NT2/D1 (cell line): ENCODE results near the gene USP54.

Experiments used
- DNase-seq: peaks from one replicate; pipeline ENCODE4 v3.0.0-alpha.2; 2011; ENCODE audit warnings: low read depth, low spot score
- H3K27me3 ChIP-seq: 2 replicates; pipeline ENCODE4 v1.6.0; 2011; ENCODE audit warnings: mild to moderate bottlenecking; ENCODE audit not compliant: insufficient read length, insufficient read depth
- H3K36me3 ChIP-seq: 2 replicates; pipeline ENCODE4 v1.6.1; 2011; ENCODE audit warnings: mild to moderate bottlenecking, low read length, mixed read lengths; ENCODE audit not compliant: insufficient read depth, insufficient read length
- H3K4me1 ChIP-seq: 2 replicates; pipeline ENCODE4 v1.5.1; 2011; ENCODE audit not compliant: insufficient read depth, insufficient read length
- H3K4me3 ChIP-seq: 2 replicates; pipeline ENCODE4 v1.5.1; 2011; ENCODE audit warnings: low read depth; ENCODE audit not compliant: insufficient read length
- H3K9ac ChIP-seq: 2 replicates; pipeline ENCODE4 v1.6.0; 2011; ENCODE audit warnings: low read depth; ENCODE audit not compliant: insufficient read length
- H3K9me3 ChIP-seq: 2 replicates; pipeline ENCODE4 v1.5.1; 2011; ENCODE audit warnings: mild to moderate bottlenecking, low read length; ENCODE audit not compliant: insufficient read depth
- SUZ12 ChIP-seq: IDR thresholded peaks from 2 replicates; pipeline ENCODE4 v1.6.1; 2011; ENCODE audit not compliant: insufficient read length, insufficient read depth; ENCODE audit errors: extremely low read depth
- YY1 ChIP-seq: IDR thresholded peaks from 2 replicates; pipeline ENCODE4 v1.6.1; 2011; ENCODE audit not compliant: insufficient read length, insufficient read depth
- ZNF274 ChIP-seq: IDR thresholded peaks from 2 replicates; pipeline ENCODE4 v1.6.1; 2011; ENCODE audit warnings: mild to moderate bottlenecking, low read depth, low read length

Gene USP54

GRCh38 chr10:73552819-73553715 lies 38.1 kb downstream of the USP54 start:
- Histone ChIP-seq H3K27me3 (no peaks in the 10 kb centered on the region), H3K4me1 (no peaks in the 10 kb centered on the region), H3K9me3 (no peaks in the 10 kb centered on the region), H3K4me3 (no peak overlapping the region), H3K36me3 (no peaks in the 10 kb centered on the region), H3K9ac (no peak overlapping the region)
- no peak for DNase-seq
- TF ChIP-seq ZNF274 (no peak), YY1 (no peak), SUZ12 (no peak)

GRCh38 chr10:73551515-73551914 lies 39.6 kb downstream of the USP54 start:
- Histone ChIP-seq H3K27me3 (no peaks in the 10 kb centered on the region), H3K4me1 (no peaks in the 10 kb centered on the region), H3K36me3 (no peaks in the 10 kb centered on the region), H3K9ac (no peak overlapping the region), H3K9me3 (no peaks in the 10 kb centered on the region), H3K4me3 (no peak overlapping the region)
- no peak for DNase-seq
- TF ChIP-seq YY1 (no peak), ZNF274 (no peak), SUZ12 (no peak)

- TF ChIP-seq YY1 (no peak), ZNF274 (no peak), SUZ12 (no peak)
- DNase-seq: no peak
Measured at GRCh38 chr10:73545357-73545756, 45.8 kb downstream of the USP54 start.

GRCh38 chr10:73537709-73538108 lies 53.4 kb downstream of the USP54 start:
- Histone ChIP-seq H3K9ac (no peak overlapping the region), H3K27me3 (no peaks in the 10 kb centered on the region), H3K4me1 (no peaks in the 10 kb centered on the region), H3K9me3 (no peaks in the 10 kb centered on the region), H3K4me3 (no peak overlapping the region), H3K36me3 (peaks cover 49% of the 10 kb centered on the region)
- no peak for DNase-seq
- TF ChIP-seq SUZ12 (no peak), ZNF274 (no peak), YY1 (no peak)

More at GRCh38 chr10:73545357-73545756, 45.8 kb downstream of the USP54 start:
- no peaks in the 10 kb centered on the region for H3K27me3 ChIP-seq
- no peaks in the 10 kb centered on the region for H3K4me1 ChIP-seq
- H3K36me3 ChIP-seq: peaks cover 30% of the 10 kb centered on the region
- H3K9me3 ChIP-seq: no peaks in the 10 kb centered on the region
- no peak overlapping the region for H3K4me3 ChIP-seq
- no peak overlapping the region for H3K9ac ChIP-seq

- Histone ChIP-seq H3K4me1 (no peaks in the 10 kb centered on the region), H3K27me3 (no peaks in the 10 kb centered on the region), H3K9me3 (no peaks in the 10 kb centered on the region), H3K4me3 (no peak overlapping the region), H3K9ac (no peak overlapping the region), H3K36me3 (peaks cover 44% of the 10 kb centered on the region)
- DNase-seq: no peak
- TF ChIP-seq ZNF274 (no peak), SUZ12 (no peak), YY1 (no peak)
Measured at GRCh38 chr10:73537288-73537687, 53.9 kb downstream of the USP54 start.

GRCh38 chr10:73534857-73535256 lies 56.3 kb downstream of the USP54 start:
- no peak for DNase-seq
- H3K36me3 ChIP-seq: peaks cover 38% of the 10 kb centered on the region

GRCh38 chr10:73529089-73529832 lies 61.9 kb downstream of the USP54 start:
- no peak overlapping the region for H3K4me3 ChIP-seq
- H3K9me3 ChIP-seq: no peaks in the 10 kb centered on the region
- H3K36me3 ChIP-seq: peaks cover 31% of the 10 kb centered on the region
- no peak for TF ChIP-seq ZNF274
- TF ChIP-seq SUZ12: no peak
- no peak for TF ChIP-seq YY1
- H3K27me3 ChIP-seq: no peaks in the 10 kb centered on the region
- peak; percentile 46 for DNase-seq
- H3K9ac ChIP-seq: no peak overlapping the region
- no peaks in the 10 kb centered on the region for H3K4me1 ChIP-seq

More at GRCh38 chr10:73534857-73535256, 56.3 kb downstream of the USP54 start:
- Histone ChIP-seq H3K27me3 (no peaks in the 10 kb centered on the region), H3K4me3 (no peak overlapping the region), H3K4me1 (no peaks in the 10 kb centered on the region), H3K9me3 (no peaks in the 10 kb centered on the region), H3K9ac (no peak overlapping the region)
- no peak for TF ChIP-seq SUZ12
- TF ChIP-seq YY1: no peak
- no peak for TF ChIP-seq ZNF274
